ENCODE data around the gene UBE3C.

The UBE3C gene

DNA sequence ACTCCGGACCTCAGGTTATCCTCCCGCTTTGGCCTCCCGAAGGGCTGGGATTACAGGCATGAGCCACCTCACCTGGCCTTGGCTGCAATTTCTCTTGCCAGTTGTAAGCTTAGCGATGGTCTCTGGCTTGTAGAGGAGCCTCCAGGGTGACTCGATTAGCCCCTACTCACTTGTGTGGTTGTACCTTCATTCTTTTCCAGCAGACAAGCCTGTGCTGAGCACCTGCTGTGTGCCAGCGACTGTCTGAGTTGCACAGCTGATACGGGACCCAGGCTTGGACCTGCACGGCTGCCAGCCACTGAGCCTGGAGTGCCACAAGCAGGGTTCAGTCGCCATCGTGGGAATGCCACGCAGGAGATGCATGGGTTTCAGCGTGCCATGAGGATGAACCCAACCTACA, 156.0 kb downstream of the UBE3C start:
- no peak for DNase-seq (ENCODE audit: low spot score)

DNA sequence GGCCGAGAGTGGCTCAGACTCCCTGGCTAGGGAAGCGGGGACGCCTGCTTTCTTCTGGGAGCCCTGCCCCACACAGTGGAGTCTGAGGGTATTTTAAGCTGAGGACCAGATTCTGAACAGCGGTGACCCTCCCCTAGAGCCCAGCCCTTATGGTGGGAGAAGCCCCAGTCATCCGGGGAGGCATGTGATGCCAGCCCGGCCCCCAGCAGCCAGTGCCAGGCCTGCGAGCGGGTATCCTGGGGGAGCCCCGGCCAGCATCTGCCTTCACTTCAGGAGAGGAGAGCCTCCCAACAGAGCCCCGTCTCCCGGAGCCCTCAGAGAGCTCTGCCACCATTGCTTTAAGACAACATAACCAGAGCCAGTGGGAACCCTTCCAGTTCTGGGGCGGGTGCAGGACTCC, 156.6 kb downstream of the UBE3C start:
- no peak for DNase-seq (ENCODE audit: low spot score)

DNA sequence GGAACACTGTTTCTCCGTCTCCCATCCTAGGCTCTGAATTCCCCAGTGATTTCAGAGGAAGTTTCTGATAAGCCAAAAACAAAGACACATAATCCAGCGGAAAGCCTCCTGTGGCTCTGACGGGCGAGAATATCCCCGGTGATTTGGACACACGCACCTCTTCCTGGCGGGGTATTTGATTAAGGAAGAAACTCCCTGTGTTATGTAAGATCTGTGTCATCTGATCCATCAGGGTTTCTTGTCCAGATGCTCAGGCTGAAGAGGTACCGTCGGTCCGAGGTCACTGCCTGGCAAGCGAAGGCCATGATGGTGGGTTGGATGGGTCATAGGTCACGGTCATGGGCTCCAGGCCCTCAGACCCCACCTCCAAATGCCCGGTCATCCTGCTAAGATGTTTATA, 158.5 kb downstream of the UBE3C start:
- DNase-seq (ENCODE audit: low spot score) = no peak

DNA sequence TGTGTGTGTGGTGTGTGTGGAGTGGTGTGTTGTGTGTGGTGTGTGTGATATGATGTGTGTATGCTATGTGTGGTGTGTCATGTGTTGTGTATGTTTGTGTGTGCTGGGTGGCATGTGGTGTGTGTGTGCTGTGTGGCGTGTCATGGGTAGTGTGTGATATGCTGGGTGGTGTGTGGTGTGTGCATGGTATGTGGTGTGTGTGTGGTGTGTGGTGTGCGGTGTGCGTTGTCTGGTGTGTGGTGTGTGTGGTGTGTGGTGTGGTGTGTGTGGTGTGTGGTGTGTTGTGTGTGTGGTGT, 160.5 kb downstream of the UBE3C start:
- DNase-seq (ENCODE audit: low spot score) = no peak

DNA sequence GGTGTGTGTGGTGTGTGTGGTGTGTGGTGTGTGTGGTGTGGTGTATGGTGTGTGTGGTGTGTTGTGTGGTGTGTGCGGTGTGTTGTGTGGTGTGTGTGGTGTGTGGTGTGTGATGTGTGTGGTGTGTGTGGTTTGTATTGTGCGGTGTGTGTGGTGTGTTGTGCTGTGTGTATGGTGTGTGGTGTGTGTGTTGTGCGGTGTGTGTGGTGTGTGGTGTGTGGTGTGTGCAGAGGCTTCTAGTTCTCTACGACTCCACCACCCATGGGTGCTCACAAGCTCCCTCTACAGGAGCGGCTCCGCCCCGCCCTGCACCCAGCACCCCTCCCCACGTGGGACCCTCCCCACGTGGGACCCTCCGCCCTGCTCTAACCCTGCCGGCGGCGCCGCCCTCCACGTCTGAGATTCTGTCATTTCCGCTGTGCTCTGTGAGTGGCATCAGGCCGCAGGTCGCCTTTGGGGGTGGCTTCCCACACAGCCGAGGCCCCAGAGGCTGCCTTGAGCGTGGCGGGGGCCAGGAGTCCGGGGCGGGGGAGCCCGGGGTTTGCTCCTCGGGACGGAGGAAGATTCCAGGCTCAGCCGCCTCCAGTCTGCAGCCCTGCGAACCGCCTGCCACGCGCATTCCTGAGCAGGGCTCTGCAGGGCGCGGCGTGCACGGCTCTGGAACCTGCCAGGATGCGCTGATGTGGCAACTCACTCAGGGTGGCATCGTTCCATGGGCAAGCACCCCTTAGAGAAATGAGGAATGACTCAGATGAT, 161.1 kb downstream of the UBE3C start:
- no peak for DNase-seq (ENCODE audit: low spot score)

DNA sequence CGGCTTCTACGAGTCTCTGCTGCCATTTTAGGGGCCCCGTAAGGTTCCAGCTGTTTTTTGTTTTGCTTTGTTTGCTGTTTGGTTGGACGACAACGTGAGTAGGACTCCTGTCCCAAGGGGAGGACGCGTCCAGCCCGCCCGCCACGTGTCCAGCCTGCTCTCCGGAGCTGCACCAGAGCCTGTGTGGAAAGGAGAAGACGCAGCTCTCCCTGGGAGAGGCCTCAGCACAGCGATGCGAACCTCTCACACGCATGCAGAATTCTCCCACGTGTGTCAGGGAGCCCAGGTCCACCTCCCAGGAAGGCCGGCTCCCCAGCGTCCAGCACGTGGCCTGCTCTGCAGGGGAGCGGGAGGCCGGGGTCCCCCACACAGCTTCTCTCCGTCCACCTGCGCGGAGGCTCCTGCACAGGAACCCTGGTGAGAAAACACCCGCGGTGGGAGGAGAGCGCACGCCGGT, 161.7 kb downstream of the UBE3C start:
- no peak for DNase-seq (ENCODE audit: low spot score)

DNA sequence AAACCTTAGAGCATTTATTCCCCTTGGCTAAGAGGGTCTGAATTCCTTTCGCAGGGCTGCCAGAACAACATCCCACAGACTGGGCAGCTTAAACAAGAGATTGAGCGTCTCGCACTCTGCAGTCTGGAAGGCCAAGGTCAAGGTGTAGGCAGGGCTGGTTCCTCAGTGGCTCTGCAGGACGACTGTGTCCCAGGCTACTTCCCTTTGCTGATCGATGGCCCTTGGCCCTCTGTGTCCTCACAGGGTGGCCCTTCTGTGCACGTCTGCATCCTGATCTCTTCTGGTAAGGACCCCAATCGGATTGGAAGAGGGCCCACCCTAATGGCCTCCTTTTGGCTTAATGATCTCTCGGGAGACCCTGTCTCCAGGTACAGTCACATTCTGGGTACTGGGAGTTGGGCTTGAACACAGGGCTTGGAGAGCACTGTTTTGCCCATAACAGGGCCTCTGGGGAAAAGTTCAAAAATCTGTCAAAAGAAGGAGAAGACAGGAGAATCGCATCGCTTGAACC, 162.9 kb downstream of the UBE3C start:
- DNase-seq (ENCODE audit: low spot score) = no peak

DNA sequence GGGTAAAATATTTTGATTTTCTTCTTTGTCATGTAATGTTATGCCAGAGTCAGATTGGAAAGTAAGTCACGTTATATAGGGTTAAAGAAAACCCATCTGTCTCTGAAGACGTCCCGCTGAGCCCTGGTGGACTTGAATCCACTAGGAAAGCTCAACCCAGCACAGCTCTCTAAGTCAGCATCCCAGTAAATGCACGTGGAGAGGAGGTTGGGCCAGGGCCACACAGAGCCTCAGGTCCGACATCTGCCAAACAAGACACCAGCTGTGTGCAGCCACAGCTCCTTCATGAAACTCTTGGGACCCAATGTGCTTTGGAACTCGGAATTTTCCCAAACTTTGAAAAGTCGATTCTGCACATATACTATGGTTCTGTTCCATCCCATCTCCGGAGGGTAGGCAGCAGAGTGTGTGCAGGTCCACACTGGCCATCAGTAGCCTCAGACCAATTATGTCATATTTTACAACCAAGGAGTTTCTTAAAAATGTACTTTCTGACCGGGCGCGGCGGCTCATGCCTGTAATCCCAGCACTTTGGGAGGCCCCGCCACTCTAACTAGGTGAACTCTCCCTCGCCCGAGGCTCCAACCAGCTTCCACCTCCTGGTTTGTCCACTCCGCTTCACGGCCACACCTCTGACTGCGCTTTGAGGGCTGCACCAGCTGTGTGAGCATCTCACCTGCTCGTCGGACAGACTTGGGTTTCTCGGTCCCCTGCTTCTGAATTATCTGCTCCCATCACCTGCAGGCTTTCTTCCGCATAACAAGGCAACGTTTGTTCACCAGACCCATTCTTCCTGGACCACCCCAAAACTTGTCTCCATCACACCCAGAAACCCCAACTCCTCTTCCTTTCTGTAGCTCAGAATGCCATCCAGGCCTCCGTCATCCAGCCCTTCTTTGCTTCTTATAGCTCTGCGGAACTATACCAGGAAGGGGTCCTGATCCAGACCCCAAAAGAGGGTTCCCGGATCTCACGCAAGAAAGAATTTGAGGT, 168.4 kb downstream of the UBE3C start:
- no peak for DNase-seq (ENCODE audit: low spot score)

DNA sequence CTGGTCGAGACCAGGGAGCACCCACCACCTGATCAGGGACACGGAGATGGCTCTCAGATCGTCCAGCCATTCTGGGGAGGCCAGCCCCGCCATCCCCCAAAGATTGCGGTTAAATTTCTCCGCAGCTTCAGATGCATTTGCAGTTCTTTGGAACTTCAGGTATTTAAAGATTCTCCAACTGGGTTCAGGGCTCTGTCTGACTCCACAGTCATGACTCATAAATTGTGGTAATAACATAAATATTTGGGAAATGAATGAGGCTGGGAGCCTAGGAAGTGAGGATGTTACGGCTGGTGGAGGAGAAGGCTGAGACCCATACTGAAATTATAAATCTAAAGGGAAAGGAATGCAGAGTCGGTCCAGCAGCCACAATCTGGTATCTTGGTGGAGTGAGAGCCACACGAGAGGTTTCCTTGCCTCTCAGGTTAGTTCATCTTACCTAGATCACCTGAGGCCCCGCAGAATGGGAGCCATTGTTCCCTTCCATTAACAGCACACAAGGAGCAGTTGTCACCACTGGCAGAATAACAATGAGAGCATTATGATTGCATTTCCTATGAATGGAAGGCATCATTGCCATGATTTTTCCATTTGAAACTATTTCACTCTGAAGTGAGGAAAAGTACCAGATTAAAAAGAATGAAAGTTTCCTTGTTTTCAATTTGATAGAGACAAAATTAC, 171.4 kb downstream of the UBE3C start:
- no peak for DNase-seq (ENCODE audit: low spot score)

DNA sequence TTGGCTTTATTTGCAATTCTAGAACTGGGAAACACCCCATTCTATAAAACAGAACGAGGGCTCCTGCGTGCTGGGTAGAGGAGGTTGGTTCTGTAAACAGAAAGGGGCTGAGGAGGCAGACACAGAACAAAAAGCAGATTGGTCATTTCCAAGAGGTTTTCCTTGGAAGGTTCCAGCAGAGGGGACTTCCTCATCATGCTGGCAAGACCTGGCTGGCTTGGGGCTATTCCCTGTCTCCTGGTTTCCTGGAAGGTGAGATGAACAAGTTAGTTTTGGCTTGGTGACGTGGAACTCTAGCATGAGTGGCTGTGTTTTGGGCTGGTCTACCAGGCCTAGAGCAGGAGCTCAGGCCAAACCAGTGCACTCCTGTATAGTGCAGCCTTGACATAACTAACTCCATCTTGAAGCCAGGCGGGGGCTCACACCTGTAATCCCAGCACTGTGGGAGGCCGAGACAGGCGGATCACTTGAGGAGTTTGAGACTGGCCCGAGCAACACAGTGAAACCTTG, 172.0 kb downstream of the UBE3C start:
- no peak for DNase-seq (ENCODE audit: low spot score)

DNA sequence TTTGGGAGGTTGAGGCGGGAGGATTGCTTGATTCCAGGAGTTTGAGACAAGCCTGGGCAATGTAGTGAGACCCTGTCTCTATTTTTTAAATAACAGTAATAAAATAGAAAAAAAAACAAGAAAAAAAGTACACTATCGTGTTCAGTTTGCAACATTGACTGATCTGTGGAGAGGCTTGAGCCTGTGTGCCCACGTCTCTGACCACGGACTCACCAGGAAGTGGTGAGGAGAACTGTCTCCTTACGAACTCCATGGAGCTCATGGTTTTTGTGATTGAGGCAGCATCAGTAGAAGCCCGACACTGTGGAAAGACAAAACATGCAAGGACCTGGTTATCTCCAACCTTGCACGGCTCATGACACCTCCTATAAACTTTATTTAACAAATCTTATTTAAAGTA, 174.2 kb downstream of the UBE3C start:
- DNase-seq (ENCODE audit: low spot score) = no peak

DNA sequence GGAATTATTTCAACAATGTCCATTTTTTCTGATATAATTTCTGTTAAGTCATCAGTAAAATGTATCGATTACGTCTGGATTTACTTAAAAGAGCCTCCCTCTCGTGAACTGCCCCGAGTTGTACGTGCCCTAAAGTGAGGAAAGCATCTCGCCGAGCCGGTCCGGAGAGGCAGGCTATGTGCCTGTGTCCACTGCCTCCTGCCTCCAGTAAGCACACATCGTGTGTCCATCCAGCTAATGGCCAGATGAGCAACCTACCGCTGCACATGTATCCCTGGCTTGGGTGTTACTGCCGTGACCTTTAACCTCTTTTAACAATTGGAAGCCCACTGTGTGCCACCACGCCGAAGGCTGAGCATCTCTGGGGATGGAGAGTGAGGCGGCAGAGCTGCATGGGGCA, 174.9 kb downstream of the UBE3C start:
- no peak for DNase-seq (ENCODE audit: low spot score)

DNA sequence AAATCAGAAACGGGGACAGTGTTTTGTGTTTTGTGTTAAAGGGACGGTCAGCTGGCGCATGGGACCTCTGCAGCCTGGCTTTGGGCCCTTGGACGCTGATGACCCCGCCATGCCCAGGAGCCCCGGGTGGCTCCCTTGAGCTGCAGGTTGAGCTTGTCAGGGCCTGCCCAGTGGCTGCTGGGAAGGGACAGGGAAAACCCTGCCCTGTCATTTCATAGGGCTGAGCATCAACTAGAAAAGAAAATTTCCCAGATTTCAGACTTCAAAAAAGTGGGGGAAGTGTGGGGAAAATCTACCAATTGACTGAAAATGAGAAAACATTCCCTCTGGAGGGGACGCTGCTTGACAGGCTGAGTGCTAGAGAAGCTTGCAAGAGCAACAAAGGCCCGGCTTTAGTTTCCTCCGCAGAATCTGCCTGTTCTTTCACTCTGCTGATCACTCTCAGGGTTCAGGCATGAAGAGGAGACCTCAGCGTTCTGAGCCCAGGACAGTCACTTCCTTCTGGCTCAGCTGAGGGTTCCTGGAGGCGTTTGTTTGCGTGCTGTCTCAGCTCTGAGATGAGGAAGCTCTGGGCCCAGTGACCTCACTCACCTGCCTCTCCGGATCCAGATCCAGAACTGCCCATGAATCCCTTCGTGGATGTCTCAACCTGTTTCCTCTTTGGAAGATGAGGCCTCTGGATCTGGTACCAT, 179.4 kb downstream of the UBE3C start:
- DNase-seq (ENCODE audit: low spot score) = no peak

All from activated CD4-positive, alpha-beta T cell treated with anti-CD3 and anti-CD28 coated beads, Interleukin-2, Interleukin-4, amounts not matched to agents 100 ng/mL and 50 ng/mL, durations not matched to agents 16 hours and 8 hours (primary cell).